Fibroblast of mammary gland (primary cell): ENCODE measurements around the gene PYCARD.
A peak's percentile ranks its signal among the peaks of the same experiment; 100 is the strongest.

ENCODE experiments used
- DNase-seq: peaks from one replicate; pipeline ENCODE4 v3.0.0-alpha.2; 2010; ENCODE audit warnings: low read depth
- H3K4me3 ChIP-seq: 2 replicates; pipeline ENCODE4 v1.5.1; 2011; ENCODE audit warnings: low read depth, mild to moderate bottlenecking, low read length, moderate library complexity; ENCODE audit not compliant: control insufficient read depth
- TF ChIP-seq, protein P1 (sequence below): conservative IDR thresholded peaks from 2 replicates; pipeline ENCODE4 v1.5.1; 2011; ENCODE audit warnings: low read depth, low read length, inconsistent platforms; ENCODE audit not compliant: control insufficient read depth, insufficient read depth

The PYCARD gene

DNA sequence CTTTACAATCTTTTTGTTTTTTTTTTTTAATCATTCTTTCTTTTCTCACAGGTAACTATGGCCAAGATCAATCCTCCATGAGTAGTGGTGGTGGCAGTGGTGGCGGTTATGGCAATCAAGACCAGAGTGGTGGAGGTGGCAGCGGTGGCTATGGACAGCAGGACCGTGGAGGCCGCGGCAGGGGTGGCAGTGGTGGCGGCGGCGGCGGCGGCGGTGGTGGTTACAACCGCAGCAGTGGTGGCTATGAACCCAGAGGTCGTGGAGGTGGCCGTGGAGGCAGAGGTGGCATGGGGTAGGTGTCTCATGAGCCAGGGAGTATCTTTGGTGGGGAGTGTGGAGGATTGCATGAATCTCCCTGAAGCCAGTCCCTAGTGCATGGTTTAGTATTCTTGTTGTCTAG, 17.7 kb downstream of the PYCARD start:
- H3K4me3 ChIP-seq, result no peak overlapping the region
- TF ChIP-seq, protein P1, sequence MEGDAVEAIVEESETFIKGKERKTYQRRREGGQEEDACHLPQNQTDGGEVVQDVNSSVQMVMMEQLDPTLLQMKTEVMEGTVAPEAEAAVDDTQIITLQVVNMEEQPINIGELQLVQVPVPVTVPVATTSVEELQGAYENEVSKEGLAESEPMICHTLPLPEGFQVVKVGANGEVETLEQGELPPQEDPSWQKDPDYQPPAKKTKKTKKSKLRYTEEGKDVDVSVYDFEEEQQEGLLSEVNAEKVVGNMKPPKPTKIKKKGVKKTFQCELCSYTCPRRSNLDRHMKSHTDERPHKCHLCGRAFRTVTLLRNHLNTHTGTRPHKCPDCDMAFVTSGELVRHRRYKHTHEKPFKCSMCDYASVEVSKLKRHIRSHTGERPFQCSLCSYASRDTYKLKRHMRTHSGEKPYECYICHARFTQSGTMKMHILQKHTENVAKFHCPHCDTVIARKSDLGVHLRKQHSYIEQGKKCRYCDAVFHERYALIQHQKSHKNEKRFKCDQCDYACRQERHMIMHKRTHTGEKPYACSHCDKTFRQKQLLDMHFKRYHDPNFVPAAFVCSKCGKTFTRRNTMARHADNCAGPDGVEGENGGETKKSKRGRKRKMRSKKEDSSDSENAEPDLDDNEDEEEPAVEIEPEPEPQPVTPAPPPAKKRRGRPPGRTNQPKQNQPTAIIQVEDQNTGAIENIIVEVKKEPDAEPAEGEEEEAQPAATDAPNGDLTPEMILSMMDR, result no peak
- DNase-seq, result no peak

DNA sequence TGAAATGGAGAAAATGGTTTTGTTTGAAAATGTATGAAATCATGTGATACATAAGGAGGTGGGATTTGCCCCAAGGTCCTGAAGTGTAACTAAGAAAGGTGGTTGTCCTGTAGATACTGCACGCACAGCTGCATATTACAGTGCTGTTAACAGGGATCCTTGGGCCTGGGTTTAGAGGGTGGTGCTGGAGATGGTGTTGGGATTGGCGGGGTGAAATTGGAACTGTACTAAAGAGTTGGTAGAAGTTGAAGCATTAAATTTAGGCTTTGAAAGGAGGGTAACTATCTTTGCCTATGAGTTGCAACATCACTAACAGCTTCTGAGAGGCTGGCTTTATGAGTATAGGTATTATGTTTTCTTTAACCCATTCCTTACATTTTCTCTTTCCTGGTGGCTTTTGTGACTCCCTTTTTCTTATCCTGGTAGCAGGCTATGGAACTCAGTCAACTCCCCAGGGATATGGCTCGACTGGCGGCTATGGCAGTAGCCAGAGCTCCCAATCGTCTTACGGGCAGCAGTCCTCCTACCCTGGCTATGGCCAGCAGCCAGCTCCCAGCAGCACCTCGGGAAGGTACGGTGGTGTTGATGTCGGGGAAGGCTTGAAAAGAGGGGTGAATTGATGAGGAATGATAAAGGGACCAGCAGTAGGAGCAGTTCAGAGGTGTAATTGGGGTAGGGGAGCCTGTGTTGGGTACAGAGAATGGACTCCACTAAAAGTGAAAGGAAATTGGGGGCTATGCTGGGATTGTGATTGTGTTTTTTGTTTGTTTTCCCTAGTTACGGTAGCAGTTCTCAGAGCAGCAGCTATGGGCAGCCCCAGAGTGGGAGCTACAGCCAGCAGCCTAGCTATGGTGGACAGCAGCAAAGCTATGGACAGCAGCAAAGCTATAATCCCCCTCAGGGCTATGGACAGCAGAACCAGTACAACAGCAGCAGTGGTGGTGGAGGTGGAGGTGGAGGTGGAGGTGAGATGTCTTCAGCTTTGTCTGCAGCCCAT, 18.8 kb downstream of the PYCARD start:
- DNase-seq, result no peak
- no peak overlapping the region for H3K4me3 ChIP-seq
- TF ChIP-seq, protein P1, result no peak

DNA sequence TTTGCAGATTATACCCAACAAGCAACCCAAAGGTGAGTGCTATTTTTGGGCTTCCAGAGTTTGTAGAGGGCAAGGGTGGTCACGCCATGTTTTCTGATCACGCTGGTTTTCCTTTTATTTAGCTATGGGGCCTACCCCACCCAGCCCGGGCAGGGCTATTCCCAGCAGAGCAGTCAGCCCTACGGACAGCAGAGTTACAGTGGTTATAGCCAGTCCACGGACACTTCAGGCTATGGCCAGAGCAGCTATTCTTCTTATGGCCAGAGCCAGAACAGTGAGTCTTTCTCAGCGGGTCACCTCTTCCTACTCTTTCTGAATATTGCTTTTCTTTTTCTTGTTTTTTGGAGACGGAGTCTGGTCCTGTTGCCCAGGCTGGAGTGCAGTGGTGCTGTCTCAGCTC, 20.2 kb downstream of the PYCARD start:
- peak overlapping the region; percentile 96 for H3K4me3 ChIP-seq
- TF ChIP-seq, protein P1, result no peak
- no peak for DNase-seq

DNA sequence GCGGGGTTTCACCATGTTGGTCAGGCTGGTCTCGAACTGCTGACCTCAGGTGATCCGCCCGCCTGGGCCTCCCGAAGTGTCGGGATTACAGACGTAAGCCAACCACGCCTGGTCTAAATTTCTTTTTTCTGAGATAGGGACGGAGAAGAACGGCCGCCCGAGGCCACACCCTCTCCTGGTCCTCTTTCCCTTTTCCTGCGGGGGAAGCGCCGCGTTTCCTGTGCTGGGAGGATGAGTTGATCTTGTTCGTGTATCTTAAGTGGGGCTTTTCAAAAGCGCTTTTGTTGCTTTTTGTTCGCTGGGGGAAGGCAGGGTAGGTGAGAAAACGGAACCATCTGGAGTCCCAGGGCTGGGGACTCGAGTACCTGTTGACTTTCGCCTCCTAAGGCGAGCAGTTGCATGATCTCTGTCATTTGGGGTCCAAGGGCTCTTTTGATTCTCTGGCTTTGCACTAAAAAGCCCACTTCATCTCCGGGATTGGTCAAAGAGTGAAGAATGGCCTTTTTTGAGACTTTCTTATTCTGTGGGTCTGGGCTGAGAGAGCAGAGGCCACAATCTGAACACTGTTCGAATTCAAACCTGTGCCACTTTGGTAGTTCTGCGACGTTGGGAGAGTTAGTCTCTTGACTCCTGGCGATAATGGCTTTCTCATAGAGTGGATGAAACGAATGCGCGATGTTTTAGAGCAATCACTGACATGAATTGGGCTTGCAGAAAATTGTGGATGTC, 21.3 kb downstream of the PYCARD start:
- peak overlapping the region; percentile 96 for H3K4me3 ChIP-seq
- TF ChIP-seq, protein P1, result no peak
- peak; percentile 49 for DNase-seq

DNA sequence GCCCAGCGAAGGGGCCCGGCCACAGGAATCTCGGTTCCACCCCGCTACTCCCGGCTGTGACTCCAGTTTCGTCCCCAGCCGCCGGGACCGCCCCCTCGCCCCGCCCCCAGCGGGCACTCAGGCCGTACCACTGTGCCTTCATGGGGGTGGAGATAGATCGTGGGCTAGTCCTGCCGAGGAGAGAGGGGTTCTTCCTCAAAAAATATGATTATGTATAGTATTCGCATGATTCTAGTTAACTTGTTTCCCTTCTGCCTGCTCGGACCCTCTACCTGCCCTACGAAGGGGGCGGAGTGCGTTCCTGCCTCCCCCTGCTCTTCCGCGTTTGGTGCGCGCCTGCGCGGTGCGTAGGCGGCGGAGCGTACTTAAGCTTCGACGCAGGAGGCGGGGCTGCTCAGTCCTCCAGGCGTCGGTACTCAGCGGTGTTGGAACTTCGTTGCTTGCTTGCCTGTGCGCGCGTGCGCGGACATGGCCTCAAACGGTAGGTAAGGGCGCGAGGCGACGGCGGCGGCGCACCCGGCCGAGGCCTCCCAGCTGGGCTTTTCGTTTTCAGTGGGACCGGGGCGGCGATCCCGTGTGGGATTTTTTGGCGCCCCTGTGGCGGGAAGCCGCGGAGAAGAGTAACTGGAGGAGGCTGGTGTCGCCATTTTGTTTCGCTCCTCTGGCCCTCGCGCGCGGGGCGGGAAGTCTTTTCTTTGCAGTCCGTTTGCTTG, 22.7 kb downstream of the PYCARD start, which contains the start of gene FUS:
TSS of gene FUS (plus strand) at position 393 of the 713 bp plus-strand sequence. CDS start at position 469, 76 bp downstream.
- peak within 1 kb of the TSS; percentile 96 for H3K4me3 ChIP-seq
- peak; percentile 84 for DNase-seq
- TF ChIP-seq, protein P1, result no peak

DNA sequence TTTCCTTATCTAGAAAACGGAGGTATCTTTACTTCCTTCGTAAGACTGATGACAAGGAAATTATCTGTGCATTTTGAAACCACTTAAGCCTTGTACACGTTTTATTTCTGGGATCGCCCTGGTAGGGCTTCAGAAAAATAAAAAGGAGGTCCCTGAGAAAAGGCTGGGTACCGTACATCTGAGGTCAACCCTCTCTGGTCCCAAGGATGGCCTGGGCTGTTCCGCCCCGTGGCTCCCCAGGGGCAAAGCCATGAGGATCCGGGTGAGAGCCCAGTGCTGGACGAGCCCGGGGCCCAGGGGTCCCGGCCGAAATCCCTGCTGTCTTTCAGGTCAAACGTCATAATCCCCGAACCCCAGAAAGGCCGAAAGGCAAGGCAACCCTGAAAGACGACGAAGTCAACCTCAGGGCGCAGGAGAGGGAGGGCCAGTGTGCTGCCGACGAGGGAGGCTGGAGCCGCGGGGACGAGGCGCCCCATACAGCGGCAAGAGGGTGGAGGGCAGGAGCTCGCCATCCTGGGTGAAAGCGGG, 23.3 kb downstream of the PYCARD start:
- H3K4me3 ChIP-seq, result peak overlapping the region; percentile 96
- TF ChIP-seq, protein P1, result no peak
- no peak for DNase-seq
